MM.1S (cell line): Measurements from ENCODE around the gene GRN.
A peak's percentile ranks its signal among the peaks of the same experiment; 100 is the strongest.

Source experiments
- DNase-seq: peaks from one replicate; pipeline ENCODE4 v3.0.0-alpha.2; 2015
- H2AFZ ChIP-seq: fragments of 300-600 bp; sonication (generic); 2 replicates; pipeline ENCODE4 v1.6.0; 2016; ENCODE audit warnings: antibody characterized with exemption, low read length
- H3F3A ChIP-seq: fragments of 300-600 bp; sonication (generic); 2 replicates; pipeline ENCODE4 v1.6.1; 2016; ENCODE audit warnings: mild to moderate bottlenecking, antibody characterized with exemption, low read length, moderate library complexity, mixed read lengths; ENCODE audit not compliant: insufficient read depth
- H3K27ac ChIP-seq: fragments of 300-600 bp; sonication (generic); 2 replicates; pipeline ENCODE4 v1.5.1; 2016; ENCODE audit warnings: mild to moderate bottlenecking, low read length
- H3K27me3 ChIP-seq: fragments of 300-600 bp; sonication (generic); replicated peaks from 2 replicates; pipeline ENCODE4 v1.6.0; 2016; ENCODE audit warnings: low read length; ENCODE audit not compliant: insufficient read depth
- H3K36me3 ChIP-seq: fragments of 300-600 bp; sonication (generic); replicated peaks from 2 replicates; pipeline ENCODE4 v1.6.1; 2016; ENCODE audit warnings: mild to moderate bottlenecking, low read length, mixed read lengths; ENCODE audit not compliant: insufficient read depth
- H3K4me1 ChIP-seq: fragments of 300-600 bp; sonication (generic); 2 replicates; pipeline ENCODE4 v1.6.1; 2016; ENCODE audit warnings: low read length, mixed read lengths
- H3K4me2 ChIP-seq: fragments of 300-600 bp; sonication (generic); 2 replicates; pipeline ENCODE4 v1.6.0; 2016; ENCODE audit warnings: low read depth, low read length
- H3K4me3 ChIP-seq: fragments of 300-600 bp; sonication (generic); 2 replicates; pipeline ENCODE4 v1.5.1; 2016; ENCODE audit warnings: low read length, mixed read lengths
- H3K79me2 ChIP-seq: fragments of 300-600 bp; sonication (generic); 2 replicates; pipeline ENCODE4 v1.6.1; 2016; ENCODE audit warnings: mixed run types, low read length, mixed read lengths
- H3K9ac ChIP-seq: fragments of 300-600 bp; sonication (generic); 2 replicates; pipeline ENCODE4 v1.6.1; 2016; ENCODE audit warnings: low read length, mixed read lengths
- H3K9me2 ChIP-seq: fragments of 300-600 bp; sonication (generic); replicated peaks from 2 replicates; pipeline ENCODE4 v1.6.1; 2016; ENCODE audit warnings: mild to moderate bottlenecking, low read length, mixed read lengths; ENCODE audit not compliant: insufficient read depth
- H3K9me3 ChIP-seq: fragments of 300-600 bp; sonication (generic); replicated peaks from 2 replicates; pipeline ENCODE4 v1.6.1; 2016; ENCODE audit warnings: mild to moderate bottlenecking, low read length, mixed read lengths; ENCODE audit not compliant: insufficient read depth
- H4K20me1 ChIP-seq: fragments of 300-600 bp; sonication (generic); 2 replicates; pipeline ENCODE4 v1.6.1; 2016; ENCODE audit warnings: mild to moderate bottlenecking, low read length, moderate library complexity, mixed read lengths; ENCODE audit not compliant: insufficient read depth
- EZH2 ChIP-seq: fragments of 300-600 bp; sonication (generic); optimal IDR thresholded peaks from 2 replicates; pipeline ENCODE3; 2017; ENCODE audit warnings: low read depth, mild to moderate bottlenecking, antibody characterized with exemption, low read length, mixed read lengths
- EZH2phosphoT487 ChIP-seq: fragments of 300-600 bp; sonication (generic); IDR thresholded peaks from 2 replicates; pipeline ENCODE4 v1.6.1; 2018; ENCODE audit warnings: antibody characterized with exemption, low read length
- TF ChIP-seq, protein P1 (sequence below): fragments of 300-600 bp; sonication (generic); IDR thresholded peaks from 2 replicates; pipeline ENCODE4 v1.5.1; 2016; ENCODE audit warnings: antibody characterized with exemption, low read length, mixed read lengths

Gene GRN

GRCh38 chr17:44384281-44384822 is 39.2 kb downstream of the GRN start:
- H3K36me3 ChIP-seq: no peaks in the 10 kb centered on the region

GRCh38 chr17:44384823-44385286 is 39.8 kb downstream of the GRN start:
- no peaks in the 10 kb centered on the region for H3K9me3 ChIP-seq
- peaks cover 36% of the 10 kb centered on the region for H3K27me3 ChIP-seq
- no peak overlapping the region for H3K9ac ChIP-seq

More at GRCh38 chr17:44384281-44384822, 39.2 kb downstream of the GRN start:
- H3K4me3 ChIP-seq: no peak overlapping the region
- H3F3A ChIP-seq: no peaks in the 10 kb centered on the region
- DNase-seq: no peak
- peaks cover 41% of the 10 kb centered on the region for H3K27me3 ChIP-seq
- no peak overlapping the region for H3K9ac ChIP-seq
- H3K4me2 ChIP-seq: no peak overlapping the region; the same call in 1 of the 2 replicates
- H3K79me2 ChIP-seq: no peaks in the 10 kb centered on the region
- H4K20me1 ChIP-seq: no peaks in the 10 kb centered on the region
- H2AFZ ChIP-seq: no peak overlapping the region
- H3K9me3 ChIP-seq: no peaks in the 10 kb centered on the region
- H3K27ac ChIP-seq: no peak overlapping the region
- H3K9me2 ChIP-seq: no peaks in the 10 kb centered on the region
- H3K4me1 ChIP-seq: no peaks in the 10 kb centered on the region
- TF ChIP-seq, protein P1, sequence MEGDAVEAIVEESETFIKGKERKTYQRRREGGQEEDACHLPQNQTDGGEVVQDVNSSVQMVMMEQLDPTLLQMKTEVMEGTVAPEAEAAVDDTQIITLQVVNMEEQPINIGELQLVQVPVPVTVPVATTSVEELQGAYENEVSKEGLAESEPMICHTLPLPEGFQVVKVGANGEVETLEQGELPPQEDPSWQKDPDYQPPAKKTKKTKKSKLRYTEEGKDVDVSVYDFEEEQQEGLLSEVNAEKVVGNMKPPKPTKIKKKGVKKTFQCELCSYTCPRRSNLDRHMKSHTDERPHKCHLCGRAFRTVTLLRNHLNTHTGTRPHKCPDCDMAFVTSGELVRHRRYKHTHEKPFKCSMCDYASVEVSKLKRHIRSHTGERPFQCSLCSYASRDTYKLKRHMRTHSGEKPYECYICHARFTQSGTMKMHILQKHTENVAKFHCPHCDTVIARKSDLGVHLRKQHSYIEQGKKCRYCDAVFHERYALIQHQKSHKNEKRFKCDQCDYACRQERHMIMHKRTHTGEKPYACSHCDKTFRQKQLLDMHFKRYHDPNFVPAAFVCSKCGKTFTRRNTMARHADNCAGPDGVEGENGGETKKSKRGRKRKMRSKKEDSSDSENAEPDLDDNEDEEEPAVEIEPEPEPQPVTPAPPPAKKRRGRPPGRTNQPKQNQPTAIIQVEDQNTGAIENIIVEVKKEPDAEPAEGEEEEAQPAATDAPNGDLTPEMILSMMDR: no peak
- no peak for TF ChIP-seq EZH2phosphoT487

GRCh38 chr17:44385287-44386181 is 40.4 kb downstream of the GRN start:
- peak overlapping the region; percentile 98 for H3K4me2 ChIP-seq
- TF ChIP-seq EZH2 (no peak), EZH2phosphoT487 (no peak)
- TF ChIP-seq, protein P1: peak; percentile 19; the same call in 1 of the 2 replicates
- H3K9ac ChIP-seq: peak overlapping the region; percentile 37; the same call in 1 of the 2 replicates
- H3K4me1 ChIP-seq: no peaks in the 10 kb centered on the region
- no peaks in the 10 kb centered on the region for H3K36me3 ChIP-seq
- H3K9me3 ChIP-seq: no peaks in the 10 kb centered on the region
- peaks cover 31% of the 10 kb centered on the region for H3K27me3 ChIP-seq
- H3F3A ChIP-seq: no peaks in the 10 kb centered on the region
- H2AFZ ChIP-seq: peak overlapping the region; percentile 90
- H4K20me1 ChIP-seq: no peaks in the 10 kb centered on the region
- H3K27ac ChIP-seq: no peak overlapping the region
- H3K79me2 ChIP-seq: no peaks in the 10 kb centered on the region
- peak; percentile 76 for DNase-seq
- peak overlapping the region; percentile 64 for H3K4me3 ChIP-seq
- H3K9me2 ChIP-seq: no peaks in the 10 kb centered on the region

More at GRCh38 chr17:44384823-44385286, 39.8 kb downstream of the GRN start:
- no peaks in the 10 kb centered on the region for H4K20me1 ChIP-seq
- H3K4me1 ChIP-seq: no peaks in the 10 kb centered on the region
- peak overlapping the region; percentile 55 for H2AFZ ChIP-seq
- H3K9me2 ChIP-seq: no peaks in the 10 kb centered on the region
- no peaks in the 10 kb centered on the region for H3F3A ChIP-seq
- no peak overlapping the region for H3K27ac ChIP-seq
- DNase-seq: no peak
- H3K36me3 ChIP-seq: no peaks in the 10 kb centered on the region
- TF ChIP-seq, protein P1: no peak
- TF ChIP-seq EZH2phosphoT487 (no peak), EZH2 (no peak)
- H3K4me2 ChIP-seq: peak overlapping the region; percentile 98
- no peaks in the 10 kb centered on the region for H3K79me2 ChIP-seq
- peak overlapping the region; percentile 64 for H3K4me3 ChIP-seq
